GM19025 (cell line): ENCODE measurements around the gene NEMP2.

Source experiments
- ATAC-seq: cut with Tn5 transposase; IDR thresholded peaks from one replicate; pipeline ENCODE4 v1.9.1; 2021; ENCODE audit warnings: mild to moderate bottlenecking, low read depth, moderate library complexity; ENCODE audit not compliant: unreplicated experiment

The NEMP2 gene

GRCh38 chr2:190534310-190535120, at the start of gene NEMP2:
Gene NEMP2 (minus strand): TSS chr2:190534722. CDS start chr2:190534655, 67 bp downstream.
- ATAC-seq, result peak; percentile 76

- ATAC-seq, result peak; percentile 61
Measured at GRCh38 chr2:190583507-190584337, 49.2 kb upstream of the NEMP2 start.

- peak; percentile 54 for ATAC-seq
Measured at GRCh38 chr2:190582736-190583506, 48.4 kb upstream of the NEMP2 start.

- ATAC-seq, result no peak
Measured at GRCh38 chr2:190582019-190582418, 47.5 kb upstream of the NEMP2 start.

GRCh38 chr2:190579915-190580846, 45.7 kb upstream of the NEMP2 start:
- ATAC-seq, result no peak

- no peak for ATAC-seq
Measured at GRCh38 chr2:190579058-190579410, 44.5 kb upstream of the NEMP2 start.

GRCh38 chr2:190578158-190579057, 43.9 kb upstream of the NEMP2 start:
- no peak for ATAC-seq

GRCh38 chr2:190576573-190576972, 42.1 kb upstream of the NEMP2 start:
- no peak for ATAC-seq

GRCh38 chr2:190575263-190575662, 40.7 kb upstream of the NEMP2 start:
- no peak for ATAC-seq

- no peak for ATAC-seq
Measured at GRCh38 chr2:190574169-190574568, 39.6 kb upstream of the NEMP2 start.

- ATAC-seq, result no peak
Measured at GRCh38 chr2:190572246-190572645, 37.7 kb upstream of the NEMP2 start.

GRCh38 chr2:190571686-190572085, 37.2 kb upstream of the NEMP2 start:
- no peak for ATAC-seq

- no peak for ATAC-seq
Measured at GRCh38 chr2:190570871-190571270, 36.3 kb upstream of the NEMP2 start.

GRCh38 chr2:190569994-190570755, 35.7 kb upstream of the NEMP2 start:
- no peak for ATAC-seq

GRCh38 chr2:190564838-190565237, 30.3 kb upstream of the NEMP2 start:
- ATAC-seq, result no peak

GRCh38 chr2:190563646-190564045, 29.1 kb upstream of the NEMP2 start:
- ATAC-seq, result no peak

GRCh38 chr2:190563109-190563508, 28.6 kb upstream of the NEMP2 start:
- no peak for ATAC-seq

- no peak for ATAC-seq
Measured at GRCh38 chr2:190562121-190562520, 27.6 kb upstream of the NEMP2 start.
